NCI-H446 (cell line): ENCODE data around the gene CCDC201.
A peak's percentile ranks its signal among the peaks of the same experiment; 100 is the strongest.

Source experiments
- DNase-seq, 2 experiments: peaks; one replicate each; lab custom pipeline; 2025; lab: John Stamatoyannopoulos, UW

Gene CCDC201

GRCh38 chr7:45873035-45873354, at the start of gene CCDC201:
CCDC201 (minus strand) TSS chr7:45873082; CDS start chr7:45873007, 75 bp downstream.
- DNase-seq: no peak

DNA sequence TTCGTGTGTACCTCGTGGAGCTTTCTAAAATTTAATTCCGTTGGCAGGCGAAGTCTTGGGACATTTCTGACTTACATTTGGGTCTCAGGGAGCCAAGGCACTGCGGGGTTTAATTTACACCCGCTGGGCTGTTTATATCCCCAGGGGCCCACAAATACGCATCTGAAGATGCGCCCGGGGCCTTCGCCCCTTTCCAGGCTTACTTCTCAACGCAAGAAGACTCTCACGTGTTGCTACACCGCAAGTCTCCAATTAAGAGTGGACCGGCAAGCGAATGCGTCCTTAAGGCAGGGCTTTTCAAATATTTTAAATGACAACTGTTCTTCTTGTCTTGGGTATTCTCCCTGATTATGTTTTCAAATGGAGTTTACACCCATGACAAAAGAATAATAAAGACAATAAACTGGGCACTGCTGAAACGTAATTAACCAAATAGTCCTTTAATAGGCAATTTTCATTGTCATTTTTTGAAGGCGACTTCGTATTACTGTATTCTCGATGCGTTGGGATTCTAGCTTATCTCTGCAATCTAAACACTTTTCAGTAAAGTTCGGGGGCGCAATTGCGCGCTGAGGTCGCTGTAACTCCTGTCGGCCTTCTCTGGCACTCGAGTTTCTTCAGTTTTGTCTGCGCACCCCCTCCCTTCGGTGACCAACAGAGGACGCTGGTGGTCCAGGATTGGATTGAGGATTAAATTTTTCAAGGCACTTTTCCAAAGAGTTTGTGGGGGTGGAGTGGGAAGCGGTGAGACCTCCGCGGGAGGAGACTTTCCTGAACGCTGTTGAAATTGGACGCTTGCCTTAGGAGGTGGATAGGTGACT, 49.0 kb upstream of the CCDC201 start:
- DNase-seq: peak; percentile 5 to 63

- DNase-seq: no peak
Measured at GRCh38 chr7:45921381-45921698, 48.5 kb upstream of the CCDC201 start.

DNA sequence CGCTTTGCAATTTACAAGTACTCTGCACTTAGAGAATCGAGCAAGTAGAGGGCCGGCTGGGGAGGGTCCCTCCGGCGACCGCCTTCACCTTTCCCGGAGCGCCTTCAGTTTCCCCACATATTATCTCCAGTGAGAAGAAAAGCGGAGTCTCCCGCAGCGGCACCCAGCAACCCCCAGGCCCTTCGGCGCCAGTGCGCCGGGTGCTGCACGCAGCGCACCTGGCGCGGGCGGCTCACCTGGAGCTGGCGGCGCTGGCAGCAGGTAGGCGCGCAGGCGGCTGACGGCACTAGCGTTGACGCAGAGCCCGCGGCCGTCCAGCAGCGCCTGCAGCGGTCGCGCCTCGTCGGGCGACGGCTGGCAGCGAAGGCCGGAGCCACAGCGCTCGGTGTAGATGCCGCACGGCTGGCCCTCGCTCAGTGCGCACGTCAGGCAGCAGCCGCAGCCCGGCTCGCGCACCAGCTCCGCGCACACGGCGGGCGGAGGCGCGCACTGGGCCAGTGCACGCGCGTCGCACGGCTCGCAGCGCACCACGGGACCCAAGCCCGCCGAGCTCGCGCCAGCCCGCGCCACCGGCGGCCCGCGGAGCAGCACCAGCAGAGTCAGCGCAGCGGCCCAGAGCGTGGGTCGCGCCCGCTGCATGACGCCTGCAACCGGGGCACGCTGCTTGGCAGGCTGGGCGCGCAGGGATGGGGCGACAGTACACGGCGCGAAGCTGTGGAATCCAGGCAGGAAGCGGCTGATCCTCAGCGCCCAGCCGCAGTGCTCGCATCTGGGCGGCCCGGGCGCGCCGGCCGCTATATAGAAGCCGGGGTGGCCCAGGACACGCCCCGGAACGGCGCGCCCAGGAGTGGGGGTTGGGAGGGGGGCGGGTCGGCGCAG, 47.9 kb upstream of the CCDC201 start, which contains the start of gene IGFBP3:
IGFBP3 (minus strand) TSS at position 771 of the 879 bp plus-strand sequence; CDS start at position 639, 132 bp downstream.
- peak in 1 of 2 experiments; percentile 53 for DNase-seq

DNA sequence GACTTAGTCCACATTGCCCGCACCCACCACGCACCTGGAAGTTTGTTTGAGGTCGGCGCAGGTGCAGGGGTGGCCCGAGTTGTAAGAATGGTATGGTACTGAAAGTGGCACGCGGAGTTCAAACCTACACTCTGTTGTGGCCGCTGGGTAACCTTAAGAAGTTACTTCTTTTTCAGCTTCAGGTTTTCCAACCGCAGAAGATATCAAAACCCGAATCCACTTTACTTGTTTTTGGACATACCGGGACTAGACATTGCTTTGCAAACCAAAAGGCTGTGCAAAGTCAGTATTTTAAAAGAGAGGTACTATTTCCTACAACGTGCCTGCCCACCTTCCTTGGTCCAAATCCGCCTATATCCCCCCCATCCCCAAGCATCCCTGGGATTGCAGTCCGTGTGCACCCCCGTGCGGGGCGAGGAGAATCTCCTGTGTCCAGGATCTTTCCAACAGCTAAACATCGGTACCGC, 47.1 kb upstream of the CCDC201 start:
- DNase-seq: no peak

DNA sequence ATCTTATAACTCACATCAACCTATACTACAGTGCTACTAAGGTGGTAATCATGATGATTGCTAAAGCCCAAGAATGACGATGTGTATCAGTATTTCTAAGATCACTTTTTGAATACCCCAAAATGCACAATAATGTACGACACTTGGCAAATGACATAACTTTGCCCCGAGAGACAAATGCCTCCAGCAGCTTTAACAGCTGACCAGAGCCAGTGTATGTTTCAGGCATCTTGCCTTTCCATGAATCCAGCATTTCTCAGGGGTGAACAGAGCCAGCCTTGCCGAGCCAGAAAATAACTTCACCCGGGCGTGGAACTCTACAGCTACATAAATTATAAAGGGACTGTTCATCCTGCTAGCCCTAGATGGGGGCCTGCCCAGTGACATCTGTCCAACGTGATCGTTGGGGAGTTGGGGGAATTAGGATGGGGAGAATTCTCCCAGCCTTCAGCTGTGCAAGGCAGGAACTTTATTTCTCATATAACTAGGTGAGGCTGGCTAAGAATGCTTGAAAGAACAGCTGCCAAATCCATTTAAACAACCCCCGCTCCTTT, 46.4 kb upstream of the CCDC201 start:
- DNase-seq: no peak

DNA sequence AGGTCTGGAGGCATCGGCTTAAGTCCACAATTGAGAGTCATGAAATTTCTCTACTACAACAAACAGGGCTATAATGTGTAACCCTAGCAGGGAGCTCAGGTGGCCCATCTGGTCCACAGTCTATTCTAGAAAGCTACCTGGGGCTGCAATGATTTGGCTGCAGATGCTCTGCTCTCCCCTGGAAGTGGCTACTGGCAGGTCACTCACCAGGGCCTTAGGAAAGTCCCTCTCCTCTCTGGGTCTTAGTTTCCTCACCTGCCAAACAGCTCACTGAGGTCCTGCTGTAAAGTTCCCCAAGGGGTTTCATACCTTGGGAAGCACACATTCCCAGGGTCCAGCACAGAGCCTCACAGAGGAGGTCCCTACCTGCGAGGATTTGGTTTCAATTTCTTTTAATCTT, 45.7 kb upstream of the CCDC201 start:
- DNase-seq: no peak

DNA sequence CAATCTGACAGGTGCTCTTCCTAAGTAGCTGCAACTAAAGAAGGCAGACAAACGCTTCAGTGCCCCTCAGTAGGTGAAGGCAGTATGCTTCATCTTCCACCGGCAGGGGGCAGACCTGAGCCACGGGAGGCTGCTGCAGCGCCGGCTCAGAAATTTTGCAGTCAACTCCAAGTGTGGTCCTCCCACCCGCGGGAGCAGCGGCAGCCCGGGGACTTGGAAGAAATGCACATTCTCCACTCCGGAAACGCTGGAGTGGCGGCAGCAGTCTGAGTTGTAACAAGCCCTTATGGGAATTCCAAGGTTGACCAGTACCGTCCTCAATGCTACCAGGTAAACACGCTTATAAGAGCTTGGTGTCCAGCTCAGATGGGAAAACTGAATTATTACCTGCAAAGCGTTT, 44.8 kb upstream of the CCDC201 start:
- peak in 1 of 2 experiments; percentile 71 for DNase-seq

GRCh38 chr7:45917064-45917463, 44.2 kb upstream of the CCDC201 start:
- DNase-seq: no peak

DNA sequence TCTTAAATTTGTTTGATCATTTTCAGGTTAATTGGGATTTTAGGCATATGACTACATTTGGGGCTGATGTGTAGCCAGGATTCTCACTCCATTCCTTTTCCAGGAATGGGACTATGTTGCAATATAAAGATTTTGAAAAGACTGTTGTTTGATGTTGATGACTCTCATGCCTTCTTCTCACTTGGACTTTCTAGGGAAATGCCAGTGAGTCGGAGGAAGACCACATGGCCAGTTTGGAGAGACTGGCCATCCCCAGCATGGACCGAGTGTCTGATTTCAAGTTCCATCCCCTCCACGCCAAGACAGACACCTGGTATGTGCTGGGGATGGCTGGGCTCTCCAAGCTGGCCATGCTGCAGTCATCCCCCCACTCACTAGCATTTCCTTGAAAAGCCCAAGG, 42.7 kb upstream of the CCDC201 start:
- no peak for DNase-seq

GRCh38 chr7:45914911-45915310, 42.0 kb upstream of the CCDC201 start:
- no peak for DNase-seq

GRCh38 chr7:45912972-45913371, 40.1 kb upstream of the CCDC201 start:
- no peak for DNase-seq

DNA sequence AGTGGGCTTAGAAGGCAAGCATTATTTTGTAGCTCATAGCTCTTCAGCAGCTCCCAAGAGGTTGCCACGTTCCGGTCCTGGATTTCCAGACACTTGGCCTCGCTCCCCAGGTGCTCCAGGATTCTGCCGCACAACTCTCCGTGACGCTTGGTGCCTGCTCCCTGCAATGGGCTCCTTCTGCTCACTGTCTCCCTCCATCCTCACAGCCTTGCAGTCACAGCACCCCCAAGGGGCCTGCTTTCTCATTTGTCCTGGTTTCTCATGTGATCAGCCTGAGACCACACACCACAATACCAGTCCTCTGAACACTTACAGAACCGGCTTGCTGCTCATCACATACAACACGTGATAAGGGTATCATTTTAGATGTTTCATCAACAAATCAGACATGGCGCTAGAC, 38.4 kb upstream of the CCDC201 start:
- no peak for DNase-seq

DNA sequence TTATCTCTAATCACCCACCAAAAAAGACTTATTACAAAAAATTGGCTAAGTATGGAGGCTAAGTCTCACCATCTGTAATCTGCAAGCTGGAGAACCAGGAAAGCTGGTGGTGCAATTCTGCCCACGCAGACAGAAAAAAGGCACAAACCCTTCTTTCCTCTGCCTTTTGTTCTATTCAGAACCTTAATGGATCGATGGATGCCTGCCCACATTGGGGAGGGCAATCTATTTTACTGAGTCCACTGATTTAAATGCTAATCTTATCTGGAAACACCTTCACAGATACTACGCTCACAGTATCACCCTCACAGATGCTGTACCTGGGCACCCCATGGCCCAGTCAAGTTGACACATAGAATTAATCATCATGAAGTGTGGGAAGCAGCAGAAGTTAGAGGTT, 38.0 kb upstream of the CCDC201 start:
- no peak for DNase-seq

- DNase-seq: no peak
Measured at GRCh38 chr7:45909561-45909960, 36.7 kb upstream of the CCDC201 start.

DNA sequence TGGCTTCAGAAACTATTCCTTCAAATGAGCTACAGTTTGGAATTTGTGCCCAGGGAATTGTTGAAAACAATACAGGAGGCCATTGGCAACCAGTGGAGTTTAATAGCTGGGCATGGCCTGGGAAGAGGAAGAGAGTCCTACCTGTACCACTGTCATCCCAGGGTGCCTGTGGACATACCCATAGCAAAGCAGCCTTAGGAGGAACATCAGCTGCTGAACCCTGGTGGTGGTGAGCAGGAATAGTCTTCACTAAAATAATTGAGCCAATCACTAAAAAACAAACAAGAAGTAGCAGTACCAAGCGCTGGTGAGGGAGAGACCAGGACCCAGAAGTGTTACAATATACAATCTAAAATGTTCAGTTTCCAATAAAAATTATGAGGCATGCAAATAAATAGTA, 29.9 kb upstream of the CCDC201 start:
- DNase-seq: no peak

- DNase-seq: no peak
Measured at GRCh38 chr7:45901566-45901965, 28.7 kb upstream of the CCDC201 start.

- DNase-seq: no peak
Measured at GRCh38 chr7:45898222-45898621, 25.3 kb upstream of the CCDC201 start.

- no peak for DNase-seq
Measured at GRCh38 chr7:45897042-45897690, 24.3 kb upstream of the CCDC201 start.

GRCh38 chr7:45894665-45895062, 21.8 kb upstream of the CCDC201 start:
- no peak for DNase-seq

DNA sequence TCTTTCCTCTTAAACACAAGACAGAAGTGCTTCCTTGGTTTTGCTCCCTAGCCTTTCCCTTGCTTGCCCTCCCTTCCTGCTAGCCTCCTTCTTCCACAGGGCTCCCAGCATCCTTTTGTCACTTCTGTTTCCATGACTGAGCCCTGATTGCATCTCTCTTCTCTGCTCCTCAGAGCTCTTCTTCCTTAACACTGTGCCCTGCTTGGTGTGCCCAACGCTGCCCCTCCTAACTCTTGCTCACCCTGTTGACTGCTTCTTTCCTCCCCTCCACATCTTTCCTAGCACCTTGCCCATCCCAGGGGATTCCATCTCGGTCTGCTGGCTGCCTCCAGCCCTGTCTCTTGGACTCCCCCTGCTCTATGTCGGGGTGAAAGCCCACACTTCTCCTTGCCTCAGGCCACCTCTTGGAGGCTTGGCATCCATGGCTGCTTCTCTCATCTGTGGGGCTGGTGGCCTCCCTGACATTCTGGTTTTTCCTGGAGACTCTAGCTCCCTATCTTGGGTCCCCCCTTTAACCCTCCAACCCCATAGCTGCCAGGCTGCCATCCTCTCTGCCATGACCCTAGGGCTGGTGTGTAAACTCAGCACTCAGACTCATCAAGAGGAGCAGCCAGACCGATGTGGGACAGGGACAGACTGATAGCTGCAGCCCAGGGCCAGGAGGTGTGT, 21.2 kb upstream of the CCDC201 start:
- no peak for DNase-seq
